Measurements from ENCODE around the gene S100A13. TPM values are rescaled to one million over a fixed set of nuclear protein-coding genes. Genes with fewer than 3 reads are reported as not detected.
"Not testable (repeated sequence)": the region's sequence is repeated elsewhere in the genome, so short reads cannot be mapped to it uniquely, and the experiment has no call there.

S100A13 gene
- polyA plus RNA-seq, 5 donors, result 76.9 to 120 (median 96.7) TPM

- DNase-seq, result no peak
Observed at GRCh38 chr1:153608089-153608682, 19.1 kb downstream of the S100A13 start.

- DNase-seq, result no peak
Observed at GRCh38 chr1:153607381-153607780, 19.9 kb downstream of the S100A13 start.

GRCh38 chr1:153606194-153606593 lies 21.1 kb downstream of the S100A13 start:
- no peak for DNase-seq

GRCh38 chr1:153602749-153603148 lies 24.6 kb downstream of the S100A13 start:
- no peak for DNase-seq

- no peak for DNase-seq
Observed at GRCh38 chr1:153599847-153600246, 27.5 kb downstream of the S100A13 start.

GRCh38 chr1:153598309-153599172 lies 28.8 kb downstream of the S100A13 start:
- DNase-seq, result peak in 1 of 2 donors; percentile 23

GRCh38 chr1:153597206-153597605 lies 30.1 kb downstream of the S100A13 start:
- DNase-seq, result no peak

GRCh38 chr1:153592748-153593147 lies 34.6 kb downstream of the S100A13 start:
- no peak for DNase-seq

- DNase-seq, result no peak
Observed at GRCh38 chr1:153588482-153588881, 38.8 kb downstream of the S100A13 start.

- DNase-seq, result not testable (repeated sequence)
Observed at GRCh38 chr1:153588033-153588432, 39.3 kb downstream of the S100A13 start.

GRCh38 chr1:153587314-153587713 lies 40.0 kb downstream of the S100A13 start:
- no peak for DNase-seq

GRCh38 chr1:153586347-153586746 lies 41.0 kb downstream of the S100A13 start:
- DNase-seq, result no peak

- DNase-seq, result no peak
Observed at GRCh38 chr1:153585006-153585405, 42.3 kb downstream of the S100A13 start.

GRCh38 chr1:153583976-153584375 lies 43.3 kb downstream of the S100A13 start:
- no peak for DNase-seq

GRCh38 chr1:153583514-153583913 lies 43.8 kb downstream of the S100A13 start:
- not testable (repeated sequence) for DNase-seq

GRCh38 chr1:153582836-153583235 lies 44.5 kb downstream of the S100A13 start:
- DNase-seq, result not testable (repeated sequence)

- DNase-seq, result no peak
Observed at GRCh38 chr1:153578936-153579335, 48.4 kb downstream of the S100A13 start.

- DNase-seq, result no peak
Observed at GRCh38 chr1:153578490-153578889, 48.8 kb downstream of the S100A13 start.

- no peak for DNase-seq
Observed at GRCh38 chr1:153577624-153578051, 49.7 kb downstream of the S100A13 start.

- no peak for DNase-seq
Observed at GRCh38 chr1:153577138-153577537, 50.2 kb downstream of the S100A13 start.

- not testable (repeated sequence) for DNase-seq
Observed at GRCh38 chr1:153575497-153575896, 51.8 kb downstream of the S100A13 start.

- DNase-seq, result not testable (repeated sequence)
Observed at GRCh38 chr1:153575081-153575491, 52.2 kb downstream of the S100A13 start.

- DNase-seq, result no peak
Observed at GRCh38 chr1:153573351-153573750, 54.0 kb downstream of the S100A13 start.

Measured in right lung (tissue), 5 donors.